HepG2 (cell line): ENCODE results near the gene UBE2O. TPM values are rescaled to one million over a fixed set of nuclear protein-coding genes. Genes with fewer than 3 reads are reported as not detected.

ENCODE experiments used
- ARHGAP35 ChIP-seq: sonication (generic); formaldehyde crosslinking; IDR thresholded peaks from 2 replicates; pipeline ENCODE4 v1.9.0; 2022; ENCODE audit warnings: mild to moderate bottlenecking, inconsistent platforms, moderate library complexity, missing genetic modification reagents, borderline replicate concordance
- CREB1 ChIP-seq, 2 experiments: fragments of 450-650 bp in 1 of 2; IDR thresholded peaks; 2 replicates each; pipeline ENCODE4 v1.6.1; 2016 to 2017; ENCODE audit warnings: control low read depth in 1 of 2, mild to moderate bottlenecking in 1 of 2, missing compliant biosample characterization in 1 of 2, missing genetic modification characterization in 1 of 2
- CTCF ChIP-seq: sonication (generic); formaldehyde crosslinking; IDR thresholded peaks from 2 replicates; pipeline ENCODE4 v1.5.0; 2020; ENCODE audit warnings: mild to moderate bottlenecking, missing genetic modification reagents, moderate library complexity
- FOXC1 ChIP-seq: sonication (generic); formaldehyde crosslinking; IDR thresholded peaks from 2 replicates; pipeline ENCODE4 v1.8.0; 2022; ENCODE audit warnings: mild to moderate bottlenecking, missing genetic modification reagents, borderline replicate concordance
- KDM1A ChIP-seq: IDR thresholded peaks from 2 replicates; pipeline ENCODE4 v1.6.1; 2016; ENCODE audit warnings: missing compliant biosample characterization
- KLF15 ChIP-seq: sonication (generic); formaldehyde crosslinking; IDR thresholded peaks from 2 replicates; pipeline ENCODE4 v1.8.1; 2023; ENCODE audit warnings: borderline replicate concordance, mild to moderate bottlenecking, inconsistent platforms, missing genetic modification reagents, mixed read lengths
- KLF9 ChIP-seq: IDR thresholded peaks from 2 replicates; pipeline ENCODE4 v1.6.1; 2016; ENCODE audit warnings: low read depth
- RBFOX2 ChIP-seq: fragments of 200-400 bp; formaldehyde crosslinking; IDR thresholded peaks from 2 replicates; pipeline ENCODE4 v1.6.1; 2017; ENCODE audit warnings: low read depth, mild to moderate bottlenecking, low read length
- RBM39 ChIP-seq: fragments of 200-400 bp; formaldehyde crosslinking; IDR thresholded peaks from one replicate; pipeline ENCODE4 v1.6.1; 2018; ENCODE audit warnings: antibody characterized with exemption, mild to moderate bottlenecking, low read depth, low read length; ENCODE audit not compliant: poor library complexity, severe bottlenecking
- RXRB ChIP-seq: IDR thresholded peaks from 2 replicates; pipeline ENCODE4 v1.6.1; 2016; ENCODE audit warnings: borderline replicate concordance, missing genetic modification reagents, missing compliant biosample characterization
- SIX1 ChIP-seq: sonication (generic); formaldehyde crosslinking; IDR thresholded peaks from 2 replicates; pipeline ENCODE4 v1.4.0; 2020; ENCODE audit warnings: missing genetic modification reagents, borderline replicate concordance
- SRSF4 ChIP-seq: fragments of 200-400 bp; formaldehyde crosslinking; IDR thresholded peaks from one replicate; pipeline ENCODE4 v1.6.1; 2018; ENCODE audit warnings: mild to moderate bottlenecking, low read depth, low read length, moderate library complexity; ENCODE audit not compliant: poor library complexity, severe bottlenecking
- TFDP1 ChIP-seq: IDR thresholded peaks from 2 replicates; pipeline ENCODE4 v1.6.1; 2016; ENCODE audit warnings: missing compliant biosample characterization, missing genetic modification reagents, borderline replicate concordance
- UBTF ChIP-seq: sonication (generic); formaldehyde crosslinking; IDR thresholded peaks from 2 replicates; pipeline ENCODE4 v1.4.0; 2020; ENCODE audit warnings: mild to moderate bottlenecking, missing genetic modification reagents
- ZBTB46 ChIP-seq: sonication (generic); formaldehyde crosslinking; IDR thresholded peaks from 2 replicates; pipeline ENCODE4 v1.4.0; 2020; ENCODE audit warnings: mild to moderate bottlenecking, missing genetic modification reagents, borderline replicate concordance
- ZNF20 ChIP-seq: sonication (generic); formaldehyde crosslinking; IDR thresholded peaks from 2 replicates; pipeline ENCODE4 v1.4.0; 2020; ENCODE audit warnings: mild to moderate bottlenecking, moderate library complexity, missing genetic modification reagents
- ZNF263 ChIP-seq: sonication (generic); formaldehyde crosslinking; IDR thresholded peaks from 2 replicates; pipeline ENCODE4 v1.4.0; 2020; ENCODE audit warnings: missing genetic modification reagents
- ZNF446 ChIP-seq: sonication (generic); formaldehyde crosslinking; IDR thresholded peaks from 2 replicates; pipeline ENCODE4 v1.5.0; 2020; ENCODE audit warnings: mild to moderate bottlenecking, missing genetic modification reagents
- ZNF670 ChIP-seq: sonication (generic); formaldehyde crosslinking; IDR thresholded peaks from 2 replicates; pipeline ENCODE4 v1.8.0; 2022; ENCODE audit warnings: mild to moderate bottlenecking, missing genetic modification reagents, borderline replicate concordance
- ZNF740 ChIP-seq: sonication (generic); formaldehyde crosslinking; IDR thresholded peaks from 2 replicates; pipeline ENCODE4 v1.4.0; 2020; ENCODE audit warnings: missing genetic modification reagents
- ZSCAN12 ChIP-seq: sonication (generic); formaldehyde crosslinking; IDR thresholded peaks from 2 replicates; pipeline ENCODE4 v1.9.0; 2021; ENCODE audit warnings: mild to moderate bottlenecking, missing genetic modification reagents
- polyA plus RNA-seq, 8 experiments: library from polyadenylated mRNA; depleted of rRNA in 3 of 8; stranded (reverse) in 7 of 8; unstranded in 1 of 8; fragments of >200 nt; fragmentation: Illumina TruSeq in 4 of 8; extraction: Trizol in 4 of 8; gene quantifications; 2 replicates each; pipeline versions ENCODE4 v1.2.1 to v1.2.3, GENCODE V29; 2011 to 2016; ENCODE audit warnings: low read depth in 4 of 8, missing spikeins in 1 of 8, mixed read lengths in 1 of 8; ENCODE audit not compliant: insufficient read depth in 1 of 8
- total RNA-seq, 5 experiments: library from RNA; depleted of rRNA; stranded (reverse); fragments of >200 nt; fragmentation: Illumina TruSeq; extraction: Trizol; gene quantifications; 2 replicates each; pipeline ENCODE4 v1.2.3, GENCODE V29; 2016; ENCODE audit warnings: low read depth in 1 of 5

The UBE2O gene
- total and polyA plus RNA-seq, 2 of the 13 experiments (the other 11 are each of a cell fraction or from before 2014, with no cell fraction given) = 21.5 to 23.5 TPM

GRCh38 chr17:76452660-76453430, at the start of gene UBE2O (continued):
- TF ChIP-seq ZBTB46 (0 out of 2 replicates have a peak, but pooled peaks have one; percentile 64), RBM39 (no peak), KDM1A (peak; percentile 99), KLF9 (no peak), FOXC1 (0 out of 2 replicates have a peak, but pooled peaks have one; percentile 9), RXRB (CRISPR knock-in tag) (no peak; the same call in 1 of the 2 replicates), RBFOX2 (peak; percentile 92), ZSCAN12 (CRISPR knock-in tag) (no peak), ZNF20 (CRISPR knock-in tag) (no peak), UBTF (CRISPR knock-in tag) (peak; percentile 88; the same call in 1 of the 2 replicates), ZNF670 (no peak), ZNF446 (CRISPR knock-in tag) (peak; percentile 95; the same call in 1 of the 2 replicates), ZNF740 (no peak), CTCF (CRISPR knock-in tag) (peak; percentile 87), SIX1 (CRISPR knock-in tag) (no peak), KLF15 (CRISPR knock-in tag) (no peak), CREB1 (IDR thresholded peaks at IDR 0.05) (peak; percentile 83), CREB1 (CRISPR knock-in tag; IDR thresholded peaks at IDR 0.05) (no peak), ARHGAP35 (CRISPR knock-in tag) (no peak; the same call in 1 of the 2 replicates), TFDP1 (CRISPR knock-in tag) (peak; percentile 66; the same call in 1 of the 2 replicates), ZNF263 (peak; percentile 22; the same call in 1 of the 2 replicates), SRSF4 (no peak)
